Activated naive CD8-positive, alpha-beta T cell treated with anti-CD3 and anti-CD28 coated beads for 36 hours (primary cell): ENCODE results near the gene DAB1. TPM values are rescaled to one million over a fixed set of nuclear protein-coding genes. Genes with fewer than 3 reads are reported as not detected.

Experiments
- DNase-seq: peaks from one replicate; pipeline ENCODE4 v3.0.0; 2021
- H3K27ac Mint-ChIP-seq: one replicate; pipeline ENCODE4 v1.8.0; 2022; ENCODE audit warnings: mild to moderate bottlenecking, moderate library complexity, mixed read lengths
- H3K27me3 Mint-ChIP-seq: one replicate; pipeline ENCODE4 v1.8.0; 2022; ENCODE audit warnings: mild to moderate bottlenecking, mixed read lengths
- H3K36me3 Mint-ChIP-seq: one replicate; pipeline ENCODE4 v1.8.0; 2021; ENCODE audit warnings: mild to moderate bottlenecking, mixed read lengths
- H3K4me1 Mint-ChIP-seq: one replicate; pipeline ENCODE4 v1.8.0; 2021; ENCODE audit warnings: mixed read lengths
- H3K4me3 Mint-ChIP-seq: one replicate; pipeline ENCODE4 v1.8.0; 2022; ENCODE audit warnings: mild to moderate bottlenecking, moderate library complexity, mixed read lengths
- H3K9me3 Mint-ChIP-seq: one replicate; pipeline ENCODE4 v1.8.0; 2022; ENCODE audit warnings: mixed read lengths
- total RNA-seq, 2 experiments: library from RNA; stranded (reverse); gene quantifications; one replicate each; pipeline ENCODE4 v1.2.3, GENCODE V29; 2021

DAB1 gene
- total RNA-seq, 2 experiments from 2014 or later, result not detected

- Mint-ChIP-seq H3K4me1 (peaks cover 2% of the 10 kb centered on the region), H3K4me3 (peak overlapping the region; percentile 7), H3K27ac (no peak overlapping the region), H3K36me3 (no peaks in the 10 kb centered on the region), H3K27me3 (peaks cover 72% of the 10 kb centered on the region), H3K9me3 (peaks cover 4% of the 10 kb centered on the region)
- no peak for DNase-seq
Observed at GRCh38 chr1:57424231-57425027, 569 bp upstream of the DAB1 start.

GRCh38 chr1:57423135-57423655 lies 665 bp downstream of the DAB1 start:
- Mint-ChIP-seq H3K4me3 (no peak overlapping the region), H3K27ac (no peak overlapping the region), H3K36me3 (no peaks in the 10 kb centered on the region), H3K4me1 (peaks cover 2% of the 10 kb centered on the region), H3K27me3 (peaks cover 78% of the 10 kb centered on the region), H3K9me3 (peaks cover under 1% of the 10 kb centered on the region)
- DNase-seq, result no peak

- DNase-seq, result no peak
- Mint-ChIP-seq H3K27ac (no peak overlapping the region), H3K4me3 (no peak overlapping the region), H3K36me3 (no peaks in the 10 kb centered on the region), H3K4me1 (peaks cover 2% of the 10 kb centered on the region), H3K9me3 (no peaks in the 10 kb centered on the region), H3K27me3 (peaks cover 76% of the 10 kb centered on the region)
Observed at GRCh38 chr1:57422271-57423134, 1.4 kb downstream of the DAB1 start.

- Mint-ChIP-seq H3K4me1 (peaks cover 2% of the 10 kb centered on the region), H3K27me3 (peaks cover 72% of the 10 kb centered on the region), H3K4me3 (no peak overlapping the region), H3K27ac (no peak overlapping the region), H3K9me3 (no peaks in the 10 kb centered on the region), H3K36me3 (no peaks in the 10 kb centered on the region)
- DNase-seq, result no peak
Observed at GRCh38 chr1:57421806-57422205, 2.1 kb downstream of the DAB1 start.

- no peak overlapping the region for H3K27ac Mint-ChIP-seq
Observed at GRCh38 chr1:57420981-57421785, 2.7 kb downstream of the DAB1 start.

GRCh38 chr1:57418971-57419370 lies 4.9 kb downstream of the DAB1 start:
- Mint-ChIP-seq H3K27ac (no peak overlapping the region), H3K4me1 (peaks cover 2% of the 10 kb centered on the region), H3K27me3 (peaks cover 50% of the 10 kb centered on the region), H3K9me3 (no peaks in the 10 kb centered on the region), H3K36me3 (no peaks in the 10 kb centered on the region), H3K4me3 (no peak overlapping the region)
- no peak for DNase-seq

More at GRCh38 chr1:57420981-57421785, 2.7 kb downstream of the DAB1 start:
- no peaks in the 10 kb centered on the region for H3K36me3 Mint-ChIP-seq
- peaks cover 2% of the 10 kb centered on the region for H3K4me1 Mint-ChIP-seq
- no peaks in the 10 kb centered on the region for H3K9me3 Mint-ChIP-seq
- H3K27me3 Mint-ChIP-seq, result peaks cover 67% of the 10 kb centered on the region
- no peak for DNase-seq
- H3K4me3 Mint-ChIP-seq, result no peak overlapping the region

GRCh38 chr1:57411262-57411661 lies 12.6 kb downstream of the DAB1 start:
- Mint-ChIP-seq H3K27ac (no peak overlapping the region), H3K9me3 (no peaks in the 10 kb centered on the region), H3K27me3 (peaks cover 7% of the 10 kb centered on the region), H3K36me3 (no peaks in the 10 kb centered on the region), H3K4me3 (no peak overlapping the region), H3K4me1 (no peaks in the 10 kb centered on the region)
- no peak for DNase-seq

- Mint-ChIP-seq H3K36me3 (no peaks in the 10 kb centered on the region), H3K9me3 (peaks cover 1% of the 10 kb centered on the region), H3K4me3 (no peak overlapping the region), H3K27ac (no peak overlapping the region), H3K4me1 (no peaks in the 10 kb centered on the region), H3K27me3 (peaks cover 5% of the 10 kb centered on the region)
- no peak for DNase-seq
Observed at GRCh38 chr1:57410508-57410907, 13.4 kb downstream of the DAB1 start.

GRCh38 chr1:57407928-57408327 lies 15.9 kb downstream of the DAB1 start:
- H3K4me3 Mint-ChIP-seq, result no peak overlapping the region
- H3K9me3 Mint-ChIP-seq, result peaks cover 1% of the 10 kb centered on the region
- H3K27me3 Mint-ChIP-seq, result peaks cover 5% of the 10 kb centered on the region
- H3K4me1 Mint-ChIP-seq, result no peaks in the 10 kb centered on the region
- DNase-seq, result no peak
- no peaks in the 10 kb centered on the region for H3K36me3 Mint-ChIP-seq
- H3K27ac Mint-ChIP-seq, result no peak overlapping the region

GRCh38 chr1:57406428-57406970 lies 17.4 kb downstream of the DAB1 start:
- no peak overlapping the region for H3K4me3 Mint-ChIP-seq
- DNase-seq, result no peak
- no peak overlapping the region for H3K27ac Mint-ChIP-seq
- no peaks in the 10 kb centered on the region for H3K36me3 Mint-ChIP-seq
- H3K4me1 Mint-ChIP-seq, result no peaks in the 10 kb centered on the region
- H3K9me3 Mint-ChIP-seq, result peaks cover 1% of the 10 kb centered on the region
- H3K27me3 Mint-ChIP-seq, result peaks cover 5% of the 10 kb centered on the region

- DNase-seq, result no peak
- Mint-ChIP-seq H3K4me1 (no peaks in the 10 kb centered on the region), H3K27ac (no peak overlapping the region), H3K4me3 (no peak overlapping the region), H3K9me3 (peaks cover 1% of the 10 kb centered on the region), H3K27me3 (peaks cover 8% of the 10 kb centered on the region), H3K36me3 (no peaks in the 10 kb centered on the region)
Observed at GRCh38 chr1:57404884-57405283, 19.0 kb downstream of the DAB1 start.

GRCh38 chr1:57403201-57403600 lies 20.7 kb downstream of the DAB1 start:
- H3K27me3 Mint-ChIP-seq, result peaks cover 12% of the 10 kb centered on the region
- peaks cover 1% of the 10 kb centered on the region for H3K9me3 Mint-ChIP-seq
- DNase-seq, result no peak
- H3K27ac Mint-ChIP-seq, result no peak overlapping the region
- H3K4me1 Mint-ChIP-seq, result no peaks in the 10 kb centered on the region
- H3K4me3 Mint-ChIP-seq, result no peak overlapping the region
- H3K36me3 Mint-ChIP-seq, result no peaks in the 10 kb centered on the region

GRCh38 chr1:57401671-57402070 lies 22.2 kb downstream of the DAB1 start:
- Mint-ChIP-seq H3K27ac (no peak overlapping the region), H3K36me3 (no peaks in the 10 kb centered on the region), H3K4me1 (no peaks in the 10 kb centered on the region), H3K4me3 (no peak overlapping the region), H3K27me3 (peaks cover 8% of the 10 kb centered on the region), H3K9me3 (peaks cover 1% of the 10 kb centered on the region)
- DNase-seq, result no peak

GRCh38 chr1:57400048-57400447 lies 23.8 kb downstream of the DAB1 start:
- DNase-seq, result no peak
- Mint-ChIP-seq H3K9me3 (no peaks in the 10 kb centered on the region), H3K4me1 (no peaks in the 10 kb centered on the region), H3K27me3 (peaks cover 8% of the 10 kb centered on the region), H3K4me3 (no peak overlapping the region), H3K36me3 (no peaks in the 10 kb centered on the region), H3K27ac (no peak overlapping the region)
